PC-9 (cell line): ENCODE measurements around the gene TMEM237.

Source experiments
- CTCF ChIP-seq: fragments of 200-600 bp; sonication (generic); conservative IDR thresholded peaks from 2 replicates; pipeline ENCODE4 v1.6.1; 2017; ENCODE audit warnings: mixed run types, antibody characterized with exemption, mild to moderate bottlenecking, moderate library complexity
- EZH2 ChIP-seq: fragments of 200-600 bp; sonication (generic); IDR thresholded peaks from 2 replicates; pipeline ENCODE4 v1.8.0; 2017; ENCODE audit warnings: antibody characterized with exemption, low read depth

GRCh38 chr2:201685156-201685555, 41.9 kb upstream of the TMEM237 start:
- TF ChIP-seq CTCF, result no peak
- no peak for TF ChIP-seq EZH2
